PC-3 (cell line): ENCODE data around the gene FNDC5. TPM values are rescaled to one million over a fixed set of nuclear protein-coding genes. Genes with fewer than 3 reads are reported as not detected.

Experiments
- ATAC-seq: fragments of 200-7000 bp; cut with Tn5 transposase; 2 replicates; pipeline ENCODE4 v1.9.1; 2020; ENCODE audit warnings: mild to moderate bottlenecking, moderate library complexity
- BruUV-seq: library from RNA; stranded (reverse); fragments of 400-500 nt; replicated peaks from 2 replicates; lab custom pipeline; 2021; lab: Mats Ljungman, UMichigan
- CTCF ChIA-PET: fragments of 300-600 bp; sonication (Branson Sonifier 250); formaldehyde crosslinking; loops from one replicate; lab custom pipeline; 2022; ENCODE audit warnings: antibody characterized with exemption; lab: Charles Lee
- POLR2A ChIA-PET: fragments of 300-600 bp; sonication (Branson Sonifier 250); formaldehyde crosslinking; loops from one replicate; lab custom pipeline; 2022; ENCODE audit warnings: antibody characterized with exemption; ENCODE audit not compliant: unreplicated experiment; lab: Charles Lee
- DNase-seq: peaks from one replicate; pipeline ENCODE4 v3.0.0-alpha.2; 2015
- H2AFZ ChIP-seq: fragments of 300-600 bp; sonication (generic); 2 replicates; pipeline ENCODE4 v1.6.0; 2016; ENCODE audit warnings: antibody characterized with exemption, low read length
- H3F3A ChIP-seq: fragments of 300-600 bp; sonication (generic); one replicate; pipeline ENCODE4 v1.6.0; 2017; ENCODE audit warnings: antibody characterized with exemption, low read length, control low read depth, mild to moderate bottlenecking; ENCODE audit not compliant: unreplicated experiment
- H3K27ac ChIP-seq: fragments of 300-600 bp; sonication (generic); 2 replicates; pipeline ENCODE4 v1.5.1; 2016; ENCODE audit warnings: mild to moderate bottlenecking, low read length
- H3K27me3 ChIP-seq: fragments of 300-600 bp; sonication (generic); 2 replicates; pipeline ENCODE4 v1.6.1; 2016; ENCODE audit warnings: low read length, mixed read lengths
- H3K36me3 ChIP-seq: fragments of 300-600 bp; sonication (generic); 2 replicates; pipeline ENCODE4 v1.6.1; 2016; ENCODE audit warnings: low read depth, mixed run types, low read length, mixed read lengths
- H3K4me1 ChIP-seq: fragments of 300-600 bp; sonication (generic); 2 replicates; pipeline ENCODE4 v1.5.1; 2016; ENCODE audit warnings: low read length; ENCODE audit not compliant: insufficient read depth
- H3K4me2 ChIP-seq: fragments of 300-600 bp; sonication (generic); 2 replicates; pipeline ENCODE4 v1.6.0; 2016; ENCODE audit warnings: low read length
- H3K4me3 ChIP-seq: fragments of 300-600 bp; sonication (generic); 2 replicates; pipeline ENCODE4 v1.5.1; 2016; ENCODE audit warnings: mild to moderate bottlenecking, low read length, mixed read lengths
- H3K79me2 ChIP-seq: fragments of 300-600 bp; sonication (generic); 2 replicates; pipeline ENCODE4 v1.6.1; 2017; ENCODE audit warnings: low read length, mixed read lengths
- H3K9ac ChIP-seq: fragments of 300-600 bp; sonication (generic); 2 replicates; pipeline ENCODE4 v1.6.0; 2016; ENCODE audit warnings: mild to moderate bottlenecking, low read length
- H3K9me2 ChIP-seq: fragments of 300-600 bp; sonication (generic); replicated peaks from 2 replicates; pipeline ENCODE4 v1.6.1; 2016; ENCODE audit warnings: mixed run types, low read length, mixed read lengths
- H3K9me3 ChIP-seq: fragments of 300-600 bp; sonication (generic); 2 replicates; pipeline ENCODE4 v1.6.1; 2016; ENCODE audit warnings: low read length, mixed read lengths
- H4K20me1 ChIP-seq: fragments of 300-600 bp; sonication (generic); 2 replicates; pipeline ENCODE4 v1.6.1; 2016; ENCODE audit warnings: low read length, mixed read lengths
- EZH2 ChIP-seq: fragments of 300-600 bp; sonication (generic); IDR thresholded peaks from one replicate; pipeline ENCODE4 v1.6.1; 2017; ENCODE audit warnings: antibody characterized with exemption, mild to moderate bottlenecking, low read length; ENCODE audit not compliant: unreplicated experiment
- EZH2phosphoT487 ChIP-seq: fragments of 300-600 bp; sonication (generic); IDR thresholded peaks from 2 replicates; pipeline ENCODE4 v1.6.1; 2018; ENCODE audit warnings: mild to moderate bottlenecking, antibody characterized with exemption, low read length, borderline replicate concordance
- intact Hi-C: fragments of 100-400 bp; cut with micrococcal nuclease; formaldehyde crosslinking; loops from 2 replicates; pipeline ENCODE4 v1.9.0; 2023
- total RNA-seq: library from RNA; depleted of rRNA; stranded (reverse); fragments of >200 nt; gene quantifications from 2 replicates; pipeline ENCODE4 v1.2.3, GENCODE V29; 2014
- TF ChIP-seq, protein P1 (sequence below): fragments of 300-600 bp; sonication (generic); conservative IDR thresholded peaks from 2 replicates; pipeline ENCODE4 v1.5.1; 2017; ENCODE audit warnings: antibody characterized with exemption, low read depth, mild to moderate bottlenecking, low read length

Gene FNDC5
- total RNA-seq, 1 experiment from 2014 or later = 0.22 TPM

DNA sequence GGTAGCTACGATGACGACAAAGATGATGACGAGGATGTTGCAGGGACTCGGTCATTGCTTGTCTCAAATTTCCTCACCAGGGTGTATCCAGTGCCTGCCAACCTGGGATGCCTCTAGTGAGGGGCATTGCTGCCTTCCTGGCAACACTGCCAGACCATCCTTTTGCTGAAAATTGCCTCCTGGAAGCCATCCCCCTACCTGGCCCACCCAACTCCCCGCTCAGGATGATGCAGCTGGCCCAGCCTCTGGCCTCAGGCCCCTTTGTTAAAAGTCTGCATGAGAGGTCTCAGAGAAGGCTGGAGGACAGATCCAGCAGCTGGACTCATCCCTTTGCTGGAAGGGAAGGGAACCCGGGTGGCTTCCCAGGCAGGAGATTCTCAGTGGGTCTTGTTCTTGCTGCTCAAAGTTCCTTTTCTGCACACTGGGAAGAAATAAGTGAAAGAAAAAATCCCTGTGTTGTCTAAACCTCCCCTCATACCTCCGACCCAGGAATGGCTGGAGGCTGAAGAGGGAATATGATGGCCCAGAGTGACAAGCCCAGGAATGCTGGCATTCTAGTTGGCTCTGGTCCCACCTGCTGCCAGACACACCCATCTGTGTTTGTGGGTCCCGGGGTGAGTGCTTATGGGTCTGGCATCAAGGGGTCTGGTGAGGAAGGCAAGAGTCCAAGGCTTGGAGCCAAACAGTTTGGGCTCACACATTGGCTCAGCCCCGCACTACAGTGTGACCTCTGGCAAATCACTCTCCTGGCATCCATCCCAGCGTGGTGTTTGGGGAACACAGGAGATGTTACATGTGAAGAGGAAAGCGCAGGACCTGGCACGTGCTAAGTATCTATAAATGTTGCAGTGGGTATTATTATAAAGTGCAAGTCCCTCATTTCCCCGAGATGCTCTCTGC, 6.7 kb upstream of the FNDC5 start:
- Histone ChIP-seq H3K9ac (no peak overlapping the region), H3K9me2 (no peaks in the 10 kb centered on the region), H2AFZ (no peak overlapping the region), H3K27ac (no peak overlapping the region), H3K9me3 (no peaks in the 10 kb centered on the region), H3K27me3 (no peaks in the 10 kb centered on the region), H3K4me3 (no peak overlapping the region), H3K4me1 (no peaks in the 10 kb centered on the region), H3K4me2 (no peak overlapping the region), H3K79me2 (no peaks in the 10 kb centered on the region), H4K20me1 (no peaks in the 10 kb centered on the region), H3F3A (no peaks in the 10 kb centered on the region), H3K36me3 (no peaks in the 10 kb centered on the region)
- CTCF ChIA-PET = interaction anchor here (0.5 kb wide), 1 partner anchor 13 kb away, joined by 3 read pairs; no protein-coding TSS in a partner anchor
- intact Hi-C loops = loop anchor here (5.0 kb wide), 1 partner anchor 210 kb away; no protein-coding TSS in a partner anchor
- DNase-seq (no peak), ATAC-seq (no peak)
- BruUV-seq = no TSS peak
- POLR2A ChIA-PET = no interaction called here
- TF ChIP-seq EZH2 (no peak), EZH2phosphoT487 (no peak)
- TF ChIP-seq, protein P1, sequence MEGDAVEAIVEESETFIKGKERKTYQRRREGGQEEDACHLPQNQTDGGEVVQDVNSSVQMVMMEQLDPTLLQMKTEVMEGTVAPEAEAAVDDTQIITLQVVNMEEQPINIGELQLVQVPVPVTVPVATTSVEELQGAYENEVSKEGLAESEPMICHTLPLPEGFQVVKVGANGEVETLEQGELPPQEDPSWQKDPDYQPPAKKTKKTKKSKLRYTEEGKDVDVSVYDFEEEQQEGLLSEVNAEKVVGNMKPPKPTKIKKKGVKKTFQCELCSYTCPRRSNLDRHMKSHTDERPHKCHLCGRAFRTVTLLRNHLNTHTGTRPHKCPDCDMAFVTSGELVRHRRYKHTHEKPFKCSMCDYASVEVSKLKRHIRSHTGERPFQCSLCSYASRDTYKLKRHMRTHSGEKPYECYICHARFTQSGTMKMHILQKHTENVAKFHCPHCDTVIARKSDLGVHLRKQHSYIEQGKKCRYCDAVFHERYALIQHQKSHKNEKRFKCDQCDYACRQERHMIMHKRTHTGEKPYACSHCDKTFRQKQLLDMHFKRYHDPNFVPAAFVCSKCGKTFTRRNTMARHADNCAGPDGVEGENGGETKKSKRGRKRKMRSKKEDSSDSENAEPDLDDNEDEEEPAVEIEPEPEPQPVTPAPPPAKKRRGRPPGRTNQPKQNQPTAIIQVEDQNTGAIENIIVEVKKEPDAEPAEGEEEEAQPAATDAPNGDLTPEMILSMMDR = no peak

DNA sequence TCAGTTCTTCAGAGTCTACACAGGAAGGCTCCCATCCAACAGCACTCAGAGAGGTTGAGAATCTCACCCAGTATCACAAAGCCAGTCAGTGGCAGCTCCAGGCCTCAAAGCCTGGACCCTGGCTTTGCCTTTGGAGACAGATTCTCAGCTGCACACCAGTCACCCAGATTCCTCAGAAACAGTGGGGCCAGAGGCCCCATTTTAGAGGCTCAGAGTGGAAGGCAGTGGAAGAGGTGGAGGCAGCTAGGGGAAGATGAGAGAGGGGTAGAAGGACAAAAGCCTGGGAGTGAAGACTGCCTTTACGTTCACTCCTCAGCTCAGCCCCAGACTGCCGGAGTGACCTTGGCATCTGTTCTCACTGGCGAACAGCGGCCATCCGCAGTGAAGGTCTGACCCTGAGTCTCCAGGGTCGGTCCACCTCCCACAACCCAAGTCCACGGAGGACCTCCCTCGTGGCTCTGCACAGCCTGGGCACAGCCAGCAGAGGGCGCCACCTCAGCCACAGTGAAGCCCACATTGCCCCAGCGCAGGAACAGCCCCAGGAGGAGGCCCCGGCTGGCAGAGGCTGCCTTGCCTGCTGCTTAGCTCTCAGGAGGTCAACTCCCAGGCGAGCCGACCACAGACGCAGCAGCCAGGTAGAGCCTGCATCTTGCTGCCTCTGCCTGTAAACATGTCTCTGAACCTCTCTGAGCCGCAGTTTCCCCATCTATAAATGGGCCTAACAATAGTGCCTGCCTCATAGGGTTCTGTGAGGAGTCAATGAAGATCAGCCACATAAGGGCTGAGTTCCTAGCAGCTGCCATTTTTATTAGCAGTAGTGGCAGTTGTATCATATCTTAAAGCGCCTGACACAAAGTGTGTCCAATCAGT, 5.9 kb upstream of the FNDC5 start:
- ATAC-seq = peak; percentile 65
- ChIA-PET CTCF (interaction anchor here (0.5 to 1.8 kb wide), 4 partner anchors 14 to 210 kb away, joined by 3 to 11 read pairs (median 4); no protein-coding TSS in a partner anchor), POLR2A (no interaction called here)
- H3F3A ChIP-seq = no peaks in the 10 kb centered on the region
- DNase-seq = peak; percentile 57
- intact Hi-C loops = loop anchor here (5.0 kb wide), 1 partner anchor 211 kb away; no protein-coding TSS in a partner anchor
- H3K9me2 ChIP-seq = no peaks in the 10 kb centered on the region
- H2AFZ ChIP-seq = no peak overlapping the region
- TF ChIP-seq, protein P1 = peak; percentile 78
- no peak for TF ChIP-seq EZH2phosphoT487
- H3K27ac ChIP-seq = no peak overlapping the region
- H3K4me2 ChIP-seq = no peak overlapping the region
- no peaks in the 10 kb centered on the region for H3K4me1 ChIP-seq
- no peak overlapping the region for H3K9ac ChIP-seq
- no peaks in the 10 kb centered on the region for H4K20me1 ChIP-seq
- H3K79me2 ChIP-seq = no peaks in the 10 kb centered on the region
- no TSS peak for BruUV-seq
- no peak overlapping the region for H3K4me3 ChIP-seq
- no peaks in the 10 kb centered on the region for H3K36me3 ChIP-seq
- no peaks in the 10 kb centered on the region for H3K27me3 ChIP-seq
- H3K9me3 ChIP-seq = no peaks in the 10 kb centered on the region
